ENCODE measurements around the gene ASRGL1.
A peak's percentile ranks its signal among the peaks of the same experiment; 100 is the strongest.
"Not testable (repeated sequence)": the region's sequence is repeated elsewhere in the genome, so short reads cannot be mapped to it uniquely, and the experiment has no call there.

ASRGL1 gene

DNA sequence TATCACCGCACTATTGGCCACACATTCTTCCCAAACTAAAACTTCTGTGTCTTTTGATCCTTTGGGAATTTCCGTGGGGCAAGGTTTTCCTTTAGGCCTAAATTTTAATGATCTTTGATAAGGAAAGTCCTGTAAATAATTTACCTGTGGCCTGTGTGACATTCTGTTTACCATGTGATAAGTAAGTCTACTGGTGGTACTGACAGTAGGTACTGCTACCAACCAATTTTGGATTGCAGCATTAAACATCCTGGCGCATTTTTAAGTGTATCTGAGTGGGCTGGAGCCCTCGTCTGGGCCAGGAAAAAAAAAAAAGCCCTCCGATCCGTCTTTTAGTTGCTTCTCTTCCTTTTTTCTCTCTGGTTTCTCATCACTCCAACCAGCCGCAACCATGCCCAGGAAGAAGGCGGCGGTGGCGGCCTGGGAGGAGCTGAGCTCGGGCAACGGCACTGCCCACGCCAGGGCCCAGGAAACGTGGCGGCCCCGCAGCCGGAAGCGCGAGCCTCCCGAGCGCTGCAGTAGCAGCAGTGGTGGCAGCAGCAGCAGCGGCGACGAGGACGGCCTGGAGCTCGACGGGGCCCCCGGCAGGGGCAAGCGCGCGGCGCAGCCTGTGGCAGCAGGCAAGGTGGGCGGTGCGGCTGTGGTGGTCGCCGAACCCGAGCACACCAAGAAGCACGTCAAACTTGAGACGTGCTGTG is 33.6 kb downstream of the ASRGL1 start:
- ChIA-PET CTCF (interaction anchor here (1.5 kb wide), 1 partner anchor 31 kb away, joined by 4 read pairs; no protein-coding TSS in a partner anchor), POLR2A (no interaction called here)
- H3K4me3 ChIP-seq (ENCODE audit: low read depth, low read length), result no peak overlapping the region
- TF ChIP-seq, protein P1, sequence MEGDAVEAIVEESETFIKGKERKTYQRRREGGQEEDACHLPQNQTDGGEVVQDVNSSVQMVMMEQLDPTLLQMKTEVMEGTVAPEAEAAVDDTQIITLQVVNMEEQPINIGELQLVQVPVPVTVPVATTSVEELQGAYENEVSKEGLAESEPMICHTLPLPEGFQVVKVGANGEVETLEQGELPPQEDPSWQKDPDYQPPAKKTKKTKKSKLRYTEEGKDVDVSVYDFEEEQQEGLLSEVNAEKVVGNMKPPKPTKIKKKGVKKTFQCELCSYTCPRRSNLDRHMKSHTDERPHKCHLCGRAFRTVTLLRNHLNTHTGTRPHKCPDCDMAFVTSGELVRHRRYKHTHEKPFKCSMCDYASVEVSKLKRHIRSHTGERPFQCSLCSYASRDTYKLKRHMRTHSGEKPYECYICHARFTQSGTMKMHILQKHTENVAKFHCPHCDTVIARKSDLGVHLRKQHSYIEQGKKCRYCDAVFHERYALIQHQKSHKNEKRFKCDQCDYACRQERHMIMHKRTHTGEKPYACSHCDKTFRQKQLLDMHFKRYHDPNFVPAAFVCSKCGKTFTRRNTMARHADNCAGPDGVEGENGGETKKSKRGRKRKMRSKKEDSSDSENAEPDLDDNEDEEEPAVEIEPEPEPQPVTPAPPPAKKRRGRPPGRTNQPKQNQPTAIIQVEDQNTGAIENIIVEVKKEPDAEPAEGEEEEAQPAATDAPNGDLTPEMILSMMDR (IDR thresholded peaks at IDR 0.05; ENCODE audit: insufficient read depth, low read length, missing control alignments), result no peak
- no peak for DNase-seq (ENCODE audit: low read depth, low spot score)

DNA sequence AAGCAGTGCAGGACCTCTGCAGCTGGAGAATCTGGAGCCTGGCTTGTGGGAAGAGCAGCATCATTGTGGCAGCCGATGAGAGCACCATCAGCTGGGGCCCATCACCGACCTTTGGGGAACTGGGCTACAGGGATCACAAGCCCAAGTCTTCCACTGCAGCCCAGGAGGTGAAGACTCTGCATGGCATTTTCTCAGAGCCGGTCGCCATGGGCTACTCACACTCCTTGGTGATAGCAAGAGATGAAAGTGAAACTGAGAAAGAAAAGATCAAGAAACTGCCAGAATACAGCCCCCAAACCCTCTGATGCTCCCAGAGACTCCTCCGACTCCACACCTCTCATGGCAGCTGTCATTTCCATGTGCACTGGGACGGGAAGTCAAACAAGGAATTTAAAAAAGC is 35.6 kb downstream of the ASRGL1 start:
- POLR2A ChIA-PET, result no interaction called here
- no peak for DNase-seq (ENCODE audit: low read depth, low spot score)
- H3K4me3 ChIP-seq (ENCODE audit: low read depth, low read length), result no peak overlapping the region
- CTCF ChIA-PET, result interaction anchor here (1.0 to 5.6 kb wide), 4 partner anchors 22 to 34 kb away, joined by 3 to 58 read pairs (median 4); partner anchors contain the start of gene ASRGL1
- TF ChIP-seq, protein P1 (IDR thresholded peaks at IDR 0.05; ENCODE audit: insufficient read depth, low read length, missing control alignments), result no peak

DNA sequence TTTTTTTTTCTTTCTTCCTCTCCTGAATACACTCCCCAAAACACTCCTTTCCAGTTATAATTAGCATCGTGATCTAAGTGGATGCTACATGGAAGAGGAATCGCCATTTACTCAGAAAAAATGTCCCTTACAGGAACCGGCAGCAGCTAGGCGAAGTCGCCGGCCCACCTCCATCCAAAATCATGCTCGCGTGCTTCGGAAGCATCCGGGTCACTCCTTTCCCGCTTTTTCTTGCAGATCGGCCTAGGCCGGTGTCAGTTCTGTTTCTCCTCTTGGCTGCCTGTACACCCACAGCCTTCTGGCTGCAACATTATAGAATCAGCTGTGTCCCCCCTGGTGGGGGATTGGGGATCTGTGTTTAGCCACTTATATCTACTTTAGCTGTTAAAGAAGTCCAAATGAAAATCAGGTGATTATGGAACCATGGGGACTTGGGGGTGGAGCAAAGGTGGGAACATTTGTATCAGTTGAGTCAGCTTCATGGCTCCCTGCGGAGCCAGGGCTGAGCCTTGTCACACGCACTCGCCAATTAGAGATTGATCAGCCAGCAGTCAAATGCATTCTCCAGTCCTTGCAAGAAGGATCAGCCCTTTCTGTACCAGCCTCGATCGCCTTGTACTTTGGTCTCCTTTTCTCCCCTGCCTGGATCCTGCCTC is 36.3 kb downstream of the ASRGL1 start:
- TF ChIP-seq, protein P1 (IDR thresholded peaks at IDR 0.05; ENCODE audit: insufficient read depth, low read length, missing control alignments), result no peak
- no peak for DNase-seq (ENCODE audit: low read depth, low spot score)
- no peak overlapping the region for H3K4me3 ChIP-seq (ENCODE audit: low read depth, low read length)
- POLR2A ChIA-PET, result no interaction called here
- CTCF ChIA-PET, result interaction anchor here (0.8 to 5.6 kb wide), 5 partner anchors 21 to 576 kb away, joined by 3 to 58 read pairs (median 3); partner anchors contain the start of gene ASRGL1

DNA sequence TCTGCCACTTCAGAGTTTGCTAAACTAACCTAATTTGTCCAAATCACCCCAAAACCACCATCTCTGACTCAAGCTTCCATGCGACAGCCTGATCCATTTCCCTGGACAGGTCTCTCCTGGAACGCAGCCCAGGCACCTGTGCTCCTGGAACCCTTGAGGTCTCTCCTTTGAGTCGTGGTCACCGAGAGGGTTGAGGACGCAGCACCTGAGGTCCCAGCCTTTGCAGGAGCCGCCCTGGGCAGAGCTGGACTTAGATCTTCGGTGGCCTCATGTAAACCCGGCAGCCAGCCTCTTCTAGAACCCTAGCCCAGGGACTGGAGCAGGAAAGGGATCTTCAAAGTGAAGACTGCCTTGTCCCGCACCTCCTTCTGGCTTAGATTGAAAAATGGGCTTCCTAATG is 37.6 kb downstream of the ASRGL1 start:
- TF ChIP-seq, protein P1 (IDR thresholded peaks at IDR 0.05; ENCODE audit: insufficient read depth, low read length, missing control alignments), result no peak
- no peak overlapping the region for H3K4me3 ChIP-seq (ENCODE audit: low read depth, low read length)
- POLR2A ChIA-PET, result no interaction called here
- no peak for DNase-seq (ENCODE audit: low read depth, low spot score)
- CTCF ChIA-PET, result interaction anchor here (0.9 to 5.6 kb wide), 3 partner anchors 21 to 577 kb away, joined by 3 to 58 read pairs (median 6); partner anchors contain the start of gene ASRGL1

DNA sequence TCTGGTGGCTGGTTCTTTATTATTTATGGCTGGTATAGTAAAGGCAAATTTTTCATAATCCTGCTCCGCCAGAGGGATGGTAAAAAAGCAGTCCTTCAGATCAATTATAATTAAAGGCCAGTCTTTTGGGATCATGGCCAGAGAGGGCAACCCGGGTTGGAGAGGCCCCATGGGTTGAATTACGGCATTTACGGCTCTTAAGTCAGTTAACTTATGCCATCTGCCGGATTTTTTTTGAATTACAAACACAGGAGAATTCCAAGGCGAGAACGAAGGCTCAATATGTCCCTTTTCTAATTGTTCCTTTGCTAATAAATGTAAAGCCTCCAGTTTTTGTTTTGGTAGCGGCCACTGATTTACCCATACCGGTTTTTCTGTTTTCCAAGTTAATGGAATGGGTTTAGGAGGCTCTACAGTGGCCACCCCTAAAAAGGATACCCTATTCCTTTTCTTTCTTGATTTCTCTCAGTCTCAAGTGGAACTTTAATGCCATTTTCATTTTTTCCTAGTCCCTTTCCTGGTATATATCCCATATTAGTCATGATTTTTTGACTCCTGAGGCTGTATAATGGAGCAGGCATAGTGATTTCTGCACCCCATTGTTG is 41.3 kb downstream of the ASRGL1 start:
- H3K4me3 ChIP-seq (ENCODE audit: low read depth, low read length); POLR2A ChIA-PET; DNase-seq (ENCODE audit: low read depth, low spot score): not testable (repeated sequence)
- CTCF ChIA-PET, result interaction anchor here (0.7 to 5.6 kb wide), 17 partner anchors 11 to 628 kb away, joined by 3 to 58 read pairs (median 4); partner anchors contain the start of genes ASRGL1 and TMEM179B

DNA sequence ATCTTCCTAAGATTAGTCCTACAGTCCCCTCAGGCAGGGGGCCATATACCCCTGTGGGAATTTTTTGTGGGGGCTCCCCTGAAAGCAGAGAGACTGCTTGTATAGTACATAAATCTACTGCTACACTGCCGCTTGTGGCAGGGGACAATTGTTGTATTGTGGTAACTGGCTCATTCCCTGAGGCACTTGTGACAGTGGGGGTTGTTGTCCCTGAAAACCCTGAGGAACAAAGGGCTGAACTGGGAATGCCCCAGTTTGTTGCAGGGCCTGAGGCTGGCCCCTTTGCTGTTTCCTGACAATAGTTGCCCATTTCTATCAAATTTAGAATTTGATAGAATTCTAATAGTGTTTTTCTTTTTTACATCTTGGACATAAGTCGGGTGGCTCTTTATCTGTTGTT is 42.3 kb downstream of the ASRGL1 start:
- H3K4me3 ChIP-seq (ENCODE audit: low read depth, low read length); DNase-seq (ENCODE audit: low read depth, low spot score); POLR2A ChIA-PET: not testable (repeated sequence)
- CTCF ChIA-PET, result interaction anchor here (0.6 to 1.9 kb wide), 20 partner anchors 10 to 337 kb away, joined by 3 to 12 read pairs (median 4); partner anchors contain the start of genes ASRGL1, LRRN4CL and TUT1

DNA sequence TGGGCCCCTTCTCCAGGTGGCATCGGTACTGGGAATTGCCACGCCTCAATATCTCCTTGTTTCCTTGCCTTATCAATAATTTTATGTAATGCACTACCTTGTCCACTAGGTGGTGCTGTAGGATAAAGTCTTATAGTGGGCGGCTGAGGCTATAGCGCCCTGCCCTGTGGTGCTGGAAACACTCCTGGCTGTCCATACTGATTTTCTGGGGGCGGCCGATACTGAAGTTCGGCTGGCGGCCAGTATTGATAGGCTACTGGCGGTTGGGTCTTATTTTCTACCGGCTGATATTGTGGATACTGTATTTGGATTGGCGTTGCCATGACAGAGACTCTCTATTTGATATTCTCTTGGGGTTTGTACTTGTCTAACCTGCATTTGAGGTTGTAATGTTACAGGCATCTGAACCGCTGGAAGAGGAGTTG is 43.6 kb downstream of the ASRGL1 start:
- DNase-seq (ENCODE audit: low read depth, low spot score); POLR2A ChIA-PET; H3K4me3 ChIP-seq (ENCODE audit: low read depth, low read length): not testable (repeated sequence)
- TF ChIP-seq, protein P1 (IDR thresholded peaks at IDR 0.05; ENCODE audit: insufficient read depth, low read length, missing control alignments), result peak; percentile 59
- CTCF ChIA-PET, result interaction anchor here (0.8 to 1.9 kb wide), 13 partner anchors 9 to 314 kb away, joined by 3 to 12 read pairs (median 5); partner anchors contain the start of genes ASRGL1 and LRRN4CL
